Right atrium auricular region (tissue), 2 donors: ENCODE measurements around the gene CACNA1C. TPM values are rescaled to one million over a fixed set of nuclear protein-coding genes. Genes with fewer than 3 reads are reported as not detected.

Experiments used
- DNase-seq: peaks from one replicate; pipeline ENCODE4 v3.0.0-alpha.2; 2019; ENCODE audit warnings: low spot score
- H3K27ac ChIP-seq, 2 donors: fragments of 200-600 bp; sonication (generic); 1 replicate in 1 of 2; 2 replicates in 1 of 2; pipeline ENCODE4 v1.5.1; 2016 to 2019
- H3K27me3 ChIP-seq, 2 donors: fragments of 200-600 bp; sonication (generic); one replicate each; pipeline versions ENCODE4 v1.5.1 to v1.6.0; 2017 to 2019
- H3K36me3 ChIP-seq: fragments of 200-600 bp; sonication (generic); one replicate; pipeline ENCODE4 v1.5.1; 2016
- H3K4me1 ChIP-seq, 2 donors: fragments of 200-600 bp; sonication (generic); one replicate each; pipeline versions ENCODE4 v1.5.1 to v1.6.0; 2017 to 2019
- H3K4me3 ChIP-seq, 2 donors: fragments of 200-600 bp; sonication (generic); 1 replicate in 1 of 2; 2 replicates in 1 of 2; pipeline ENCODE4 v1.5.1; 2017 to 2019; ENCODE audit warnings: mild to moderate bottlenecking in 1 of 2, moderate library complexity in 1 of 2
- H3K9me3 ChIP-seq, 2 donors: fragments of 200-600 bp; sonication (generic); one replicate each; pipeline ENCODE4 v1.5.1; 2019
- CTCF ChIP-seq, 2 donors: fragments of 200-600 bp; sonication (generic); IDR thresholded peaks; one replicate each; pipeline ENCODE4 v1.5.1; 2019; ENCODE audit warnings: antibody characterized with exemption in 2 of 2
- total RNA-seq, 2 donors: library from RNA; depleted of rRNA; stranded (reverse); fragments of >200 nt; gene quantifications; one replicate each; pipeline ENCODE4 v1.1.0, GENCODE V29; 2016

The CACNA1C gene
- total RNA-seq, 2 donors from 2014 or later, result 83.1 to 93.6 TPM

DNA sequence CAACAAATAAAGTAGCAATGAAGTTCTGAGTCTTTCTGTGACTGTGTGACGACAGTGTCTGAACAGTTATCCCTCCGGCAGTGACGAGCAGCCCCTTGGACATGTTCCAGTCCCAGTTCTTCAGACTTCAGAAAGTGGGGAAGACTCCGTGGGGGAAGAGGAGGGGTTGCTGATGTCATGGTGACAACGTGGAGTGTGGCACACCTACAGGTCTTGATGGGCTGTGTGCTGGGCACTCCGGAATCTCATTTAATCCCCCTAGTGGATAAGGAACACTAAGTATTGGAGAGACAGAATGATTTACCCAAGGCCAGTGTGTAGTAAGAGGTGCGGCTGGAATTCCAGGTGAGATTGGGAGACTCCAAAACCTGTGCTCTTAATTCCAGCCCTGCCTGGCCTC, 280.2 kb downstream of the CACNA1C start:
- no peak for DNase-seq
- Histone ChIP-seq H3K9me3 (no peaks in the 10 kb centered on the region), H3K36me3 (no peaks in the 10 kb centered on the region), H3K27me3 (no peaks in the 10 kb centered on the region), H3K4me1 (peaks cover 0 to 56% of the 10 kb centered on the region in 2 donors), H3K27ac (peak overlapping the region; percentile 91 to 94), H3K4me3 (no peak overlapping the region)
- no peak for TF ChIP-seq CTCF (IDR thresholded peaks at IDR 0.05)

- Histone ChIP-seq H3K9me3 (no peaks in the 10 kb centered on the region), H3K36me3 (no peaks in the 10 kb centered on the region), H3K4me1 (peaks cover 0 to 61% of the 10 kb centered on the region in 2 donors), H3K27me3 (no peaks in the 10 kb centered on the region), H3K4me3 (no peak overlapping the region), H3K27ac (peak overlapping the region; percentile 91 to 94)
- no peak for DNase-seq
- no peak for TF ChIP-seq CTCF (IDR thresholded peaks at IDR 0.05)
These were observed 280.9 kb downstream of the CACNA1C start for GRCh38 chr12:2333491-2334195.

GRCh38 chr12:2334271-2334670, 281.5 kb downstream of the CACNA1C start:
- no peaks in the 10 kb centered on the region for H3K27me3 ChIP-seq
- no peaks in the 10 kb centered on the region for H3K9me3 ChIP-seq
- H3K36me3 ChIP-seq, result no peaks in the 10 kb centered on the region
- H3K4me3 ChIP-seq, result no peak overlapping the region
- peaks cover 0 to 61% of the 10 kb centered on the region in 2 donors for H3K4me1 ChIP-seq
- TF ChIP-seq CTCF (IDR thresholded peaks at IDR 0.05), result no peak
- peak overlapping the region; percentile 91 to 94 for H3K27ac ChIP-seq
- DNase-seq, result no peak

DNA sequence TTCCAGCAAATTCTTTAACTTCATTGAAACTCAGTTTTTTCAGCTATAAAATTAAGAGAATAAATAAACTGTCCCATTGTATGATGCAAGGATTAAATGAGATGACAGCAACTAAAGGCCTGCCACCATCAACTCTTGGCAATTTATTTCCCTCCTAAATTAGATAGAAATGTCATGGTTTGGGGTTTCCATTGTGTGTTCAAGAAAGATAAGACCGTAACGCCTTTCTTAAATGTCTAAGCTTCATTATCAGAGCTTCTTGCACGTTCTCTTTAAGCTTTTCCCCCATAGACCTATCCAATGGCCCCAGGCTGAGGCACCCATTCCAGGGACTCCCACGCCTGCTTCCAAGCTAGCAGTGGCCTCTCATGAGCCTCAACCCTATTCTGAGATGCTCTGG, 281.9 kb downstream of the CACNA1C start:
- Histone ChIP-seq H3K4me1 (peaks cover 0 to 61% of the 10 kb centered on the region in 2 donors), H3K36me3 (no peaks in the 10 kb centered on the region), H3K27ac (peak overlapping the region; percentile 91 to 94), H3K9me3 (no peaks in the 10 kb centered on the region), H3K27me3 (no peaks in the 10 kb centered on the region), H3K4me3 (no peak overlapping the region)
- TF ChIP-seq CTCF (IDR thresholded peaks at IDR 0.05), result no peak
- no peak for DNase-seq

DNA sequence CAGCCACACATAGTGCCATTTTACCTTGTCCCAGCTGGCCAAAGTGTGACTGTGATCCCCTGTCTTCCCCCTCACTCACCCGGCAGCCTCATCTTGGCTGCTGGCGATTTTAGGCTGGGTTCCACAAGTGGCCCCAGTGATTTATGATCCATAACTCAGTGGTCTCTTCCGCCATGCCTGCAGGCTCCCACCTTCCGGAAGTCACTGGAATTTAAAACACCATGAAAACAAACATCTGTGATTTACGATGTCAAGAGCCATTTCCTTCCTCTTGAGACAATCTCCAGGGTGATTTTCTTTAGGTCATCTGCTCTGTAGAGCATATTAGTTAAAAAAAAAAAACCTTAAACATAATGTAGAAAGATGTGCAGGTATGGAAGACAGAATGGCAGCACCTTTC, 282.3 kb downstream of the CACNA1C start:
- Histone ChIP-seq H3K27me3 (no peaks in the 10 kb centered on the region), H3K36me3 (no peaks in the 10 kb centered on the region), H3K9me3 (no peaks in the 10 kb centered on the region), H3K4me3 (no peak overlapping the region), H3K27ac (peak overlapping the region; percentile 91 to 94), H3K4me1 (peaks cover 0 to 61% of the 10 kb centered on the region in 2 donors)
- TF ChIP-seq CTCF (IDR thresholded peaks at IDR 0.05), result no peak
- DNase-seq, result no peak

DNA sequence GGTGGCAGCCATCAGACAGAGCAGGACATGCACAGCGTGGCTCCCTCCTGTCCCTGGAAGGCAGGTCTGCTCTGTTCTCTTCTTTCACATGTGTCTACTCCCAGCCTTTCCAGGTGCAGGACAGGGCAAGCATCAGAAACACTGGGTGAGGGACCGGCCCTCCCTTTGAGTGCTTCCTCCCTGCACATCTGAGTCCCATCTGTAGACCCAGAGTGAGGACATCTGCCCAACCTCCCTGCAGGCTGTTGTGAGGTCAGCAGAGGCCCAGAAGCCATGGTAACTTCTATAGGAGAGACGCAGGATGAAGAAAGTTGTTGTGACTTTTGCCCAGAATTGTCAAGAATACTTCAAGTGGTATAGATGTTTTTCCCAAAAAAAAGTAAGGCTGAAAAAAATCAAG, 282.7 kb downstream of the CACNA1C start:
- no peak for TF ChIP-seq CTCF (IDR thresholded peaks at IDR 0.05)
- H3K27me3 ChIP-seq, result no peaks in the 10 kb centered on the region
- no peak for DNase-seq
- H3K9me3 ChIP-seq, result no peaks in the 10 kb centered on the region
- H3K4me3 ChIP-seq, result no peak overlapping the region
- peaks cover 0 to 61% of the 10 kb centered on the region in 2 donors for H3K4me1 ChIP-seq
- H3K36me3 ChIP-seq, result no peaks in the 10 kb centered on the region
- peak overlapping the region; percentile 91 to 94 for H3K27ac ChIP-seq
